AG09309 (cell line): ENCODE measurements around the gene CADPS2.

Experiments
- DNase-seq: peaks from one replicate; pipeline ENCODE4 v3.0.0-alpha.2; 2010; ENCODE audit warnings: low read depth
- H3K4me3 ChIP-seq: 2 replicates; pipeline ENCODE4 v1.5.1; 2011; ENCODE audit warnings: mild to moderate bottlenecking, low read depth, low read length, moderate library complexity; ENCODE audit not compliant: control insufficient read depth
- CTCF ChIP-seq: IDR thresholded peaks from 2 replicates; pipeline ENCODE4 v1.5.1; 2011; ENCODE audit warnings: mild to moderate bottlenecking, low read depth, low read length, inconsistent platforms; ENCODE audit not compliant: insufficient read depth, control insufficient read depth; ENCODE audit errors: missing control alignments

The CADPS2 gene

DNA sequence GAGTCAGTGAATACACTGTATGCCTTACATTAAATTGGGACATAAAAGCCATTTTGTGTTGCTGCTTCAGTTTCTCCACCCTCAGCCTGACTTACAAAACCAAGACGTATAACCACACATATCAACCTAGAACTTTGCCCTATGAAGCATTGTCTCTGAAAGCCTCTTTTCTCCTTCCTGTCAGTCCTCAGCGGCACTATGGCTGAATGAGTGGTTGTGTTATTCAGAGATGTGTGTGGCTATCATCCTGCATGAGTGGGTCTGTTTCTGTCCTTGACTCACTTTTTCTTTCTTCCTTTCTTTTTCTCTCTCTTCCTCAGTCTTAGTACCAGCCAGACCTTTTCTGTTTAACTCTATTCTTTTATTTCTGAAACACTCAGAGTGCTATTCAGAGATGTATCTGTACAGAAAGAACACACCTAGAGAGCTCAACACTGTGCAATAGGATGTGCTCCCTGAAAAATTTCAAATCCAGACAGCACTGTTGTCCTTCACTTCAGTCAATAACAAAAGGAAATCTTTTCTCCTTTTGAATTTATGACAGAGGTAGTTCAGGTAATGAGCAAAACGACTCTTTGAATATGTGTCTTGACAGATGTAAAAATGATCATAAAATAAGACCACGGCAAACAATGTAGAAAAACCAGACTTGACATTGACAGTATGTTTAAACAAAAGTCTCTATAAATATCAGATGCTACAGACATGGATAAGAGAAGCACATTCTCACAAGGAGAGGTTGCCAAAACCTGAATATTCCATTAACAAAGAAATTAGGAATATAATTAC lies 418.4 kb downstream of the CADPS2 start:
- DNase-seq = no peak
- TF ChIP-seq CTCF = no peak
- H3K4me3 ChIP-seq = no peak overlapping the region

GRCh38 chr7:122465296-122465695 lies 421.0 kb downstream of the CADPS2 start:
- no peak for TF ChIP-seq CTCF
- H3K4me3 ChIP-seq = no peak overlapping the region
- DNase-seq = no peak

DNA sequence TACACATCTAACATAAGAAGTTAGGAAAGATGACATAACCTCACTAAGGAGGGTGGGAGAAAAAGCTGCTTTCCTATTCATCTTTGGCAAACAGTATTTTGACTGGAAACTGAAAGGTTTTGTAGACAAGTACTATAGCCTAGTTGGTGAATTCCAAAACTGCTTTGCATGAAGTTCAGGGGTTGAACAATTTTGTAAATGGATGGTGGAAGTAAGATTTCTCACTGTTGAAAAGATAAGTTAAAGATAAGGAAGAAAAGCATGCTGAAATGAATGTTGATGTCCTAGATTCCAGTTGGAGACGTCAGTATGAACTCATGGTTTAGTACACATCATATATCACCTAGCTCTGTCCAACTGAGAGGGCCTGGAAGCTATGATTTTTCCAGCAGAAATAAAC lies 422.6 kb downstream of the CADPS2 start:
- TF ChIP-seq CTCF = no peak
- no peak for DNase-seq

GRCh38 chr7:122460936-122461335 lies 425.3 kb downstream of the CADPS2 start:
- no peak for DNase-seq
- no peak overlapping the region for H3K4me3 ChIP-seq
- no peak for TF ChIP-seq CTCF

More for the DNA sequence above, 422.6 kb downstream of the CADPS2 start:
- no peak overlapping the region for H3K4me3 ChIP-seq

DNA sequence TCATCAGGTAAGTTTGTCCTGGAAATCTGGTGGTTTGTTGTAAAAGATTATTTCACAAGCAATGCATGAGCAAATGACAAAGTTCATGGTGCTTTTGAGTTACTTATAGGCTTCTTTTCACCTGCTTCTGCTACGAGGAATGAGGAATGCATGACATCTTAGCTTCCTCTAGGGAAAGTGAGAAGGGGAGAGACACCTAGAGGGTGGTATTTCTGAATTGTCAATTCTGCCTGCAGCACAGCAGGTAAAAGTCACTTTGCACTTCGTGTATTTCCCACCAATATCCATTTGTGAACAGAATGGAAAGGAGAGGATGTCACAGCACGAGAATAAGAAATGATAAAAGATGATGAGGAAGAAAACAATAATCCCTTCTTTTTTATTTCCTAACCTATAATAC lies 428.3 kb downstream of the CADPS2 start:
- H3K4me3 ChIP-seq = no peak overlapping the region
- no peak for TF ChIP-seq CTCF
- no peak for DNase-seq

GRCh38 chr7:122457325-122457724 lies 428.9 kb downstream of the CADPS2 start:
- no peak for TF ChIP-seq CTCF
- no peak overlapping the region for H3K4me3 ChIP-seq
- no peak for DNase-seq
